GM23248 (cell line): ENCODE measurements around the gene LPAR1. TPM values are rescaled to one million over a fixed set of nuclear protein-coding genes. Genes with fewer than 3 reads are reported as not detected.

Experiments
- DNase-seq: peaks from one replicate; pipeline ENCODE4 v3.0.0-alpha.2; 2015
- H2AFZ ChIP-seq: fragments of 200-600 bp; sonication (generic); 2 replicates; pipeline ENCODE4 v1.6.1; 2016; ENCODE audit warnings: antibody characterized with exemption
- H3F3A ChIP-seq: fragments of 200-600 bp; sonication (generic); 2 replicates; pipeline ENCODE4 v1.6.1; 2016; ENCODE audit warnings: mild to moderate bottlenecking, antibody characterized with exemption, mixed run types; ENCODE audit not compliant: insufficient read depth
- H3K27ac ChIP-seq: fragments of 200-600 bp; sonication (generic); 2 replicates; pipeline ENCODE4 v1.5.1; 2016; ENCODE audit warnings: mild to moderate bottlenecking
- H3K27me3 ChIP-seq: fragments of 200-600 bp; sonication (generic); replicated peaks from 2 replicates; pipeline ENCODE4 v1.6.1; 2016; ENCODE audit warnings: mild to moderate bottlenecking; ENCODE audit not compliant: insufficient read depth
- H3K36me3 ChIP-seq: fragments of 200-600 bp; sonication (generic); 2 replicates; pipeline ENCODE4 v1.6.1; 2016; ENCODE audit warnings: low read depth, mild to moderate bottlenecking
- H3K4me1 ChIP-seq: fragments of 200-600 bp; sonication (generic); 2 replicates; pipeline ENCODE4 v1.6.1; 2016; ENCODE audit warnings: mild to moderate bottlenecking; ENCODE audit not compliant: insufficient read depth
- H3K4me2 ChIP-seq: fragments of 200-600 bp; sonication (generic); one replicate; pipeline ENCODE4 v1.6.1; 2016; ENCODE audit warnings: mild to moderate bottlenecking; ENCODE audit not compliant: unreplicated experiment
- H3K4me3 ChIP-seq: fragments of 200-600 bp; sonication (generic); 2 replicates; pipeline ENCODE4 v1.5.1; 2016; ENCODE audit warnings: mild to moderate bottlenecking
- H3K79me2 ChIP-seq: fragments of 200-600 bp; sonication (generic); 2 replicates; pipeline ENCODE4 v1.6.1; 2016; ENCODE audit warnings: mild to moderate bottlenecking; ENCODE audit not compliant: insufficient read depth
- H3K9ac ChIP-seq: fragments of 200-600 bp; sonication (generic); 2 replicates; pipeline ENCODE4 v1.6.1; 2016; ENCODE audit warnings: mild to moderate bottlenecking
- H3K9me2 ChIP-seq: fragments of 200-600 bp; sonication (generic); 2 replicates; pipeline ENCODE4 v1.6.1; 2016; ENCODE audit warnings: mixed run types, mild to moderate bottlenecking, moderate library complexity; ENCODE audit not compliant: insufficient read depth
- H3K9me3 ChIP-seq: fragments of 200-600 bp; sonication (generic); one replicate; pipeline ENCODE4 v1.6.1; 2017; ENCODE audit warnings: low read depth
- H4K20me1 ChIP-seq: fragments of 200-600 bp; sonication (generic); 2 replicates; pipeline ENCODE4 v1.6.0; 2016; ENCODE audit not compliant: insufficient read depth
- EZH2 ChIP-seq: fragments of 200-600 bp; sonication (generic); IDR thresholded peaks from 2 replicates; pipeline ENCODE4 v1.6.1; 2018; ENCODE audit warnings: antibody characterized with exemption, mild to moderate bottlenecking; ENCODE audit not compliant: insufficient read depth, poor library complexity, severe bottlenecking
- EZH2phosphoT487 ChIP-seq: fragments of 200-600 bp; sonication (generic); IDR thresholded peaks from 2 replicates; pipeline ENCODE4 v1.6.1; 2018; ENCODE audit warnings: antibody characterized with exemption, moderate library complexity, mild to moderate bottlenecking, low read depth; ENCODE audit not compliant: insufficient read depth
- WGBS, 2 experiments: methylation state at CpG; one replicate each; pipeline ENCODE4 v1.1.6; 2015 to 2017; ENCODE audit warnings: low lambda C conversion rate in 2 of 2, low coverage in 1 of 2; ENCODE audit errors: missing lambda C conversion rate in 2 of 2; 5-methylcytosine and 5-hydroxymethylcytosine counted together
- in situ Hi-C: fragments of 300-500 bp; cut with MboI; formaldehyde crosslinking; loops from 2 replicates; pipeline ENCODE4 v1.15.0; 2020
- polyA plus RNA-seq: library from polyadenylated mRNA; unstranded; fragments of >200 nt; fragmentation: Nextera tagmentation; extraction: Ambion mirVana; gene quantifications from 2 replicates; pipeline ENCODE4 v1.2.1, GENCODE V29; 2016
- total RNA-seq: library from RNA; depleted of rRNA; stranded (reverse); fragments of >200 nt; shearing (Covaris generic); gene quantifications from 2 replicates; pipeline ENCODE4 v1.2.3, GENCODE V29; 2014

Gene LPAR1
- total and polyA plus RNA-seq, 2 experiments from 2014 or later: 40.1 to 90.8 TPM

DNA sequence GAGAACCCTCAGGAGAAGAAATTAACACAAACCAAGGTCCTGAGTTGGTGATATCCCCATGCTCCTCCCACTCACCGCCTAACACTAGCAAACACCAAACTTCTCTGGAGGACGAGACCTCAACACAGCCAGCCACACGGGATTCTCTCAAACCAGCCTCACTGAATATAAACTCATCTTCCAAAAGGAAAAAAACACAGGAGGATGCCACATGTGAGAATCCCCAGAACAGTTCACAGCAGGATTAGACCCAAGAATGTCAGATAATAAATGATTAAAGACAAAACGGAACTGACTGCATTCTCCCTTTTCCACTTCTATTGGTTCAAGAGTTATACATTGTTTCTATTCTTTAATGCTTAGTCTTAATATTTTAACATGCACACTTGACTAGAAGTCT, 89.2 kb downstream of the LPAR1 start:
- H3K79me2 ChIP-seq: peaks cover 98% of the 10 kb centered on the region
- peaks cover 1% of the 10 kb centered on the region for H3K36me3 ChIP-seq
- no peak overlapping the region for H3K9ac ChIP-seq
- no peaks in the 10 kb centered on the region for H3K9me2 ChIP-seq
- TF ChIP-seq EZH2phosphoT487 (no peak), EZH2 (no peak)
- no peaks in the 10 kb centered on the region for H3K9me3 ChIP-seq
- H3K4me2 ChIP-seq: no peak overlapping the region
- in situ Hi-C loops: no loop called here
- no peak for DNase-seq
- no peaks in the 10 kb centered on the region for H4K20me1 ChIP-seq
- H3F3A ChIP-seq: peaks cover 33% of the 10 kb centered on the region
- 61 to 71% methylated on average over 4 of the region's 4 CpGs for WGBS, 2 experiments
- peak overlapping the region; percentile 66 for H3K27ac ChIP-seq
- H3K4me1 ChIP-seq: peaks cover 35% of the 10 kb centered on the region
- no peaks in the 10 kb centered on the region for H3K27me3 ChIP-seq
- no peak overlapping the region for H2AFZ ChIP-seq
- H3K4me3 ChIP-seq: no peak overlapping the region

DNA sequence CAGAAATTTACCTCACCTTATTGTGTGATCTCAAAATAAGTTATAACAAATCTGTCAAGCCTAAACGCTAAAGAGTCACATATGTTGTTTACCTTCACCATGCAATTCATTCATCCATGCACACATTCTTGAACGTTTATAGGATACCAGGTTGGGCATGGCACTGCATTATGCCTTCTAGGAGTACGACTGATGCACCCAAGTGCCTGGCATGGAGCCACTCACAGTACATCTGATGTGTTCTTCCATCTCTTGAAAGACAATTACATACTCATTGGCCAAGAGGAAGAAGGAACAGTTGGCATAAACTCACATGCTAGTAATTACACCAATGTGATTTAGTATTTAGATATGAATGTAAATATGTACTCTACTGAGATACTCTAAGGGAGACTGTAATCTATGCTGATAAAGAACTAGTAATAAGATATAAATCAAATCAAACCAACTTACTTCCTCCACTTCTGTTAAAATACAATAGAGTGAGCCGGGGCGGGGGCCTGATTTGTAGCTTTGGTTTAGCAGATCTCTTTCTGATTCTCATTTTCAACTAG, 90.7 kb downstream of the LPAR1 start:
- WGBS, 2 experiments: 58 to 59% methylated on average over 5 of the region's 5 CpGs
- TF ChIP-seq EZH2phosphoT487: no peak
- Histone ChIP-seq H3K4me2 (no peak overlapping the region), H3K4me1 (peaks cover 44% of the 10 kb centered on the region), H3K4me3 (no peak overlapping the region), H3K9me3 (no peaks in the 10 kb centered on the region), H3K79me2 (peaks cover 94% of the 10 kb centered on the region), H3K27me3 (no peaks in the 10 kb centered on the region), H3K36me3 (no peaks in the 10 kb centered on the region), H4K20me1 (no peaks in the 10 kb centered on the region), H3K27ac (no peak overlapping the region), H2AFZ (no peak overlapping the region), H3K9ac (no peak overlapping the region), H3F3A (peaks cover 34% of the 10 kb centered on the region), H3K9me2 (no peaks in the 10 kb centered on the region)
- no peak for DNase-seq
- in situ Hi-C loops: no loop called here

DNA sequence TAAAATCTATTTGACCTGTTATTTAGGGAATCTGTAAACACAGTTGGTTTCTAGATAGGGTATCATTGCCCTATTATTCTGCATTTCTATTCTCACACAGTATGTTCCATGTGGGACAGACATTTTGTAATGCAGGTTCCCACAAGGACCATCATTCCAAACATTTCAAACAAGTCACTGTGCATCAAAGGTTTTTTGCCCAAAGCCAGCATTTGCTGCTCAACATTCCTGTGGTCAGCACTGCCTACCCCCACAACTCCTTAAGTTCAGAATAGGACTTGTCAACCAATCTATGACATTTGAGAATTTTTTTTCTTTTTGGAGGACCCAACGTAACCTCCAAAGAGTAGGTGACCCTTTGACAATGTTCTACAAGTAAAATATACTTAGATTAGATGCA, 95.7 kb downstream of the LPAR1 start:
- in situ Hi-C loops: no loop called here
- no peak overlapping the region for H2AFZ ChIP-seq
- peak overlapping the region; percentile 48 for H3K27ac ChIP-seq
- no peaks in the 10 kb centered on the region for H3K27me3 ChIP-seq
- H3K9ac ChIP-seq: no peak overlapping the region
- H3K79me2 ChIP-seq: peaks cover 97% of the 10 kb centered on the region
- no peaks in the 10 kb centered on the region for H4K20me1 ChIP-seq
- peak; percentile 54 for DNase-seq
- no peak for TF ChIP-seq EZH2phosphoT487
- no peak for TF ChIP-seq EZH2
- WGBS, 2 experiments: 69 to 79% methylated on average over 1 of the region's 1 CpG
- peaks cover 39% of the 10 kb centered on the region for H3F3A ChIP-seq
- peaks cover 21% of the 10 kb centered on the region; the same call in 1 of the 2 replicates for H3K36me3 ChIP-seq
- peak overlapping the region; percentile 58 for H3K4me2 ChIP-seq
- no peaks in the 10 kb centered on the region for H3K9me3 ChIP-seq
- H3K4me3 ChIP-seq: peak overlapping the region; percentile 18
- H3K9me2 ChIP-seq: no peaks in the 10 kb centered on the region
- H3K4me1 ChIP-seq: peaks cover 45% of the 10 kb centered on the region

DNA sequence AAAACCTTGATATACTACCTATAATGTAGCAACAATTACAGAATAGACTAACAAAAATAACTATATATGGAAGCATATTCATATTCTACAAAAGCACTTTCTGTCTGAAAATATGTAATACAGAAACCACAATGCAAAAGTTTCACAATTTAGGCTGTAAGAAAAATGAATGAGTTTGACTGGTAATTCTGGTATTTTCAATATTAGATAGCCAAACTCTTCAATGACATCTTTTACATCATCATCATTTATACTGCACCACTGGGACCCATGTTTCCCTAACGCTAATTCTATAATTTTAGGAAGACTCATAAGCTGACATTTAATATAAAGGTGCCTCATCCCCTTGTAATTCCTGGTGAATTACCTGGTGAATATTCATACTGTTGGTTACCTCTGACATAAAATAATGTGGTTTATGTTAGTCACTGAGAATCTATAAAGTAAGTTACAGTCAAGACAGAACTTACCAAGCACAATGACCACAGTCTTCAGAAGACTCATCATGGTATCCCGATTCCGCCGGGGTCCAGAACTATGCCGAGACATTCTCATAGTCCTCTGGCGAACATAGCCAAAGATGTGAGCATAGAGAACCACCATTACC, 97.2 kb downstream of the LPAR1 start:
- H4K20me1 ChIP-seq: no peaks in the 10 kb centered on the region
- TF ChIP-seq EZH2phosphoT487: no peak
- no peak for TF ChIP-seq EZH2
- H3K79me2 ChIP-seq: peaks cover 90% of the 10 kb centered on the region
- no peaks in the 10 kb centered on the region for H3K9me2 ChIP-seq
- peaks cover 58% of the 10 kb centered on the region for H3K4me1 ChIP-seq
- no peaks in the 10 kb centered on the region for H3K27me3 ChIP-seq
- H3K4me2 ChIP-seq: no peak overlapping the region
- no peak for DNase-seq
- H3K36me3 ChIP-seq: peaks cover 21% of the 10 kb centered on the region; the same call in 1 of the 2 replicates
- no peak overlapping the region for H3K4me3 ChIP-seq
- no peak overlapping the region for H2AFZ ChIP-seq
- no peak overlapping the region for H3K9ac ChIP-seq
- in situ Hi-C loops: no loop called here
- peak overlapping the region; percentile 48; the same call in 1 of the 2 replicates for H3K27ac ChIP-seq
- no peaks in the 10 kb centered on the region for H3K9me3 ChIP-seq
- H3F3A ChIP-seq: peaks cover 52% of the 10 kb centered on the region
- 93 to 97% methylated on average over 6 of the region's 6 CpGs for WGBS, 2 experiments
